Fibroblast of peridontal ligament (primary cell): Measurements from ENCODE around the gene STXBP6.

ENCODE experiments used
- DNase-seq: peaks from one replicate; pipeline ENCODE4 v3.0.0-alpha.2; 2010; ENCODE audit errors: extremely low read depth

Gene STXBP6

GRCh38 chr14:24887623-24888304 is 162.2 kb downstream of the STXBP6 start:
- no peak for DNase-seq

GRCh38 chr14:24885410-24885913 is 164.5 kb downstream of the STXBP6 start:
- DNase-seq, result no peak

DNA sequence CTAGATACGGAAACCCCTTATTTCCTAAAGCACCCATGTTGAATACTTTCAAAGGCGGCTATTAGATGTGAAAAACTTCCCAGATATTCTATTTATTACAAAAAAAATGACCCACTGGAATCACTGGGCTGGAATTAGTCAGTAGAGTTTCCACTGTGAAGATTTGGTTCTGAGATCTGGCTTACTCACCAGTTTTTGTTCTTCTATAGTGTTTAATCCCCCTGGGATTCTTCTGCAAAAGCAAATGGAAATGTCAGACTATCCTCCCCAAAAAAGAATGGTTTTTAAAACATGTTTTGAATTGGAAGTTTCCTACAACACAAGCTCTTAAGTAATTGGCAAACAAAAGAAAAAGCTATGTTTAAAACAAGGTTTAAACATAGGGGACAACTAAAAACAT is 166.4 kb downstream of the STXBP6 start:
- DNase-seq, result peak; percentile 75

DNA sequence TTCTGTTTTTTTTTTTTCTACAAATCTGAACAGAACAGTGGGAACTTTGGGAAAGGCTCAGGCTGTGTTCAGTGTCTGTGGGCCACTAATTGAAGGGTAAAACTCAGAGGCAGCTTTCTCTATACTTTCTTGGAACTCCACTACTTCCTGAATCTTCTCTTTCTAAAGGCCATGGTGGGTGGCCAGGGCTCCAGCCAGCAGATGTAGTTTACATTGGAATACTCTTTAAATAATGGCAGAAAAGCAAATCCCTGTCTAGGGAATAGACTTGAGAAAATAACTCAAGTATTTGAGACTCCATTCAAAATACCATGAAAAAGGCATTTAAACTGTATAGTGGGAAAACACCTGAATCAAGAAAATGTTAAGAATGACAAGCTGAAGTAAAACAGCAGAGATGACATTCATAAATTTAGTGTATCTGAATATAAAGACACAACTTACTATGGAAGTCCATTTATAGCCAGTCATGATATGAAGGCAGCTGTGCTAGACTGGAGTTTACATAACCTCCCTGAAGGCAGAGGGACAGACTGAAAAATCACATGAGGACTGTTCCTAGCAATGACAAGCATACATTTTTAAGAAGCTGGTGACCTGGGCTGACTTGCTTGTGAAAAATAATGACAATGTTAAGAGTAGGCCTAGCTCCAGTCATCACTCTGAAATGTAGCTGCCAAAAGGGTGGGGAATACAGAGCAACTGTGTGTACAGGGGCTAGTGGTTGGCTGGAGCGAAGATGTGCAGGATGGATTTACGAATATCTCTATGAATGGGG is 168.6 kb downstream of the STXBP6 start:
- DNase-seq, result no peak

GRCh38 chr14:24880689-24881088 is 169.3 kb downstream of the STXBP6 start:
- DNase-seq, result peak; percentile 47

GRCh38 chr14:24879661-24880386 is 170.1 kb downstream of the STXBP6 start:
- DNase-seq, result peak; percentile 41

DNA sequence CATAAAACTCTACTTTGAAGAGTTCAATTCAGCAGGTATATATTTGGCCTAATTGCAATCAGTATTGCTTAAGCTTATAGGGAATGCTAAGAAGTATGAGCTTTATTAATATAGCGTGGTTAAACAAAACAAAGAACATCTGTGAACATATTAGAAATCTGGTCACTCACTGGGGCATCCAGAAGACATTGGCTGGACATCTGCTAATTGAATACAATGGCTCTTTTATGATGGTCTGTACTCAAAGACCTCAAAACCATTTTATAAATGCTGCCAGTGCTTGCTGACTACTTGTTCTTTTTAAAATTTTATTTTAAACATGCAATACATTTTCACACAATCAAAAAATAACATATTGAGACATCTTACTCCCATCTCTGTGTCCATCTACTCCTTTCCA is 173.0 kb downstream of the STXBP6 start:
- DNase-seq, result no peak

DNA sequence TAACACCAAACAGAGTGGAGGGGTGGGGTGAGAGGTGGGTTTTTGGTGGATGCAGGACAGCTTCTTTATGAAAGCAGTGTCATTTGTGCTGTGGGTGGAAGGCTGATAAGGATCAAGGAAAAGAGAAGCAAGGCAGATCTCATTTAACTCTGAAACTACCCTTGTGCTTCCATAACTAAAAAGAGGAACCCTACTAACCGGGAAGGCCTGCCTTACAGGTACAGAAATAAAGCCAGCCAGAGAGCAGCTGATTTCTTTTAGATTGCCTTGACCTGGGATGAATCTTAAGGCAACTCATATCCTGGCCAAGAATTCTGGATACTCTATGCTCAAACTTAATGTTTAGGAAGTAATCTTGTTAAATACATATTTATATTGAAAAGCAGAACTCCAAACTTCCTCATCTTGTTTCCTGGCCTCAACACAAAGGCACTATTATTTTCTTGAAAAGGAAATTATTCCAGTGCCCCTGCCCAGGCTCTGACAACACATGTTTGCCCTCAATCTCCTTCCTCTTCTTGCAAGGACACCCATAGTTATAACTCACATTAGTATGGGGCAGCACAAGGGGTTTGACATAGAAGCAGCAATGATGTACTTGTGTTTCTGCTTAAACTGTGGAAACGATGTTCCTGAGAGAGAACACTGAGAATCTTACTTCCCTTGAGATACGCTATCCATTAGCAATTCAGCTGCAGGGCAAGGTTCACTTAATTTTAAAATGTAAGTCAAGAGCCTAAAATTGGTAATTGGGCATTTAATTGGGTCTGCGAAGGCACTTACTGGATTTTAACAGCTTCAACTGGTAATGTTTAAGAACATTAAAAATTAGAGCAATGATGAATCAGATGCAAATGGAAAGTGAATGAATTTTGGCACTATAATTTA is 173.7 kb downstream of the STXBP6 start:
- no peak for DNase-seq

GRCh38 chr14:24875203-24875838 is 174.6 kb downstream of the STXBP6 start:
- DNase-seq, result peak; percentile 45

GRCh38 chr14:24874514-24875202 is 175.3 kb downstream of the STXBP6 start:
- DNase-seq, result no peak

DNA sequence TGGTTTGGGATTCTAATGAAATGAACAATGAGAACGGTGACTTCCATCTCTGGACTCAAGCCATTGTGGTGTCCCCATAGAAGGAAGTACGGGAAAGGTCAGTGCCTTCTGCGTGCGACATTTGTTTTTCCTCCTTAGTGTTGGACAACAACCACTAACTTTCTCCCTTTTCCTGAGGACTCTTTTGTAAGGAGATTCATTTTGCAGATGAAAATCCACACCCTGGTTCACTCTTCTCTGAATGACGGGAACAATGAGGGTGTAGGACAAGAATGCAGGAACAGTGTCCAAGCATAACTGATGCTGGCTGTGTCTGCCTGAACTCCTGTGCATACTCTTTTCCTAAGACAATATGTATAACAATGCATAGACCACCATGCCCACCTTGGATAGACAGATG is 176.4 kb downstream of the STXBP6 start:
- DNase-seq, result no peak

DNA sequence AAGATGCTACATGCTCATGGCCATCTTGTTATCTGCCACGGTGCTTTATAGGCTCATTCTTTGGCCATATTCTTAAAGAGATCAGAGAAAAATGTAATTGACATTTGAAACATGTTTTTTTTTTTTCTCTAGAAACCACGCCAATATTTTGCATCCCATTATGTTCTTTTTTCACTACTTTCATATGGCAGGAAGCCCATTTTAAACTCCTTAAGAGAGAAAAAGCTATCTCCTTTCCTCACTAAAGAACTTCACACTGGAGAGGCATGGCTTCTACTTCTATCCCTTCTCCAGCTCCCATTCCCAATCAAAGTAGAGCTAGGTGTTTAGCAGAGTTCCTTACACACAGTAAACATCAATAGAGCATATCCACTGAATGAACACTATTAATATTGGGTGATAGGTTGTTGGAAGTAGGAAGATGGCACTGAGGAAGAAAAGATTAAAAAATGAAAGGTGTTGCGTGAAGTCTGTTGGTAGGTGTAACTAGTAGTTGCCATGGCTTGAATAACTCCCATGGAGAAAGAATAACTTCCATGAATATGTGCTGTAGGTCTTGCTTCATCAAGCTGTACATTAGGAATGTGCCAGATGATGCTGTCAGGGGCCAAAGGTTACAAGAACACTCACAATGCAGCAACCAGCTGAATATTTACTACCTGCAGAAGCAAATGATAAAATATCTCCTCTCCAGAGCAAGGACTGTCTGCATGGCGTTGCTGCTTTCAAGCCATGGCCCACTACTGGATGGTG is 178.8 kb downstream of the STXBP6 start:
- no peak for DNase-seq

DNA sequence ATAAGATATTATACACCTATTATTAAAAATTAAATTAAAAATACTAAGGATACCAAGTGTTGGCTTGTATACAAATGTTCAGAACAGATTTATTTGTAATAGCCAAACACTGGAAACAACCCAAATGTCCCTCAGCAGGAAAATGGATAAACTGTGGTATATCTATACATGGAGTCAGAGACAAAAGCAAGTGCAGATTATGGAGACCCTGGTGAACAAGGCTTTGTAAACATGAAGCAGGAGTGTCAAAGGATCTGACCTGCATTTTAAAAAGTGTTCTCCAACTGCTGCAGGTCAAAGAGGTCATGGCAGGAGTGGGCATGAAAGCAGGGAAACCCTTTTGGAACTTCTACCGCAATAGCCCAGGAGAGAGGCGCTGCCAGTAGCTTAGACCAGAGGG is 181.6 kb downstream of the STXBP6 start:
- no peak for DNase-seq

DNA sequence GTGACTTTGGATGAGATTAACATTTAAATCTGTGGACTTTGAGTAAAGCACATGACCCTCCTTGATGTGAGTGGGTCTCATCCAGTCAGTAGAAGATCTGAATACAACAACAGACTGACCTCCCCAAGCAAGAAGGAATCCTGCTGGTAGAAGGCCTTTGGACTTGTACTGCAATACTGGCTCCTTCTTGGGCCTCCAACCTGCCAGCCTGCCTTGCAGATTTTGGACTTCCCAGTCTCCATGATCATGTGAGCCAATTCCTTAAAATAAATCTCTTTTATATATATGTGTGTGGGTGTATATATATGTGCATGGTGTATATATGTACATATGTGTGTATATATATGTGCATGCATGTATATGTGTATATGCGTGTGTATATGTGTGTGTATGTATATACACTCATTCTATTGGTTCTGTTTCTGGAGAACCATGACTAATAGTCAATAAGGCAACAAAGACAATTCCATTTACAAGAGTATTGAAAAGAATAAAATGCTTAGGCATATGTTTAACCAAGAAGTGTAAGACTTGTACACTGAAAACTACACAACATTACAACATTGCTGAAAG is 183.8 kb downstream of the STXBP6 start:
- DNase-seq, result no peak

- no peak for DNase-seq
Observed at GRCh38 chr14:24863968-24864684, 185.8 kb downstream of the STXBP6 start.

- DNase-seq, result peak; percentile 28
Observed at GRCh38 chr14:24861083-24861630, 188.8 kb downstream of the STXBP6 start.

DNA sequence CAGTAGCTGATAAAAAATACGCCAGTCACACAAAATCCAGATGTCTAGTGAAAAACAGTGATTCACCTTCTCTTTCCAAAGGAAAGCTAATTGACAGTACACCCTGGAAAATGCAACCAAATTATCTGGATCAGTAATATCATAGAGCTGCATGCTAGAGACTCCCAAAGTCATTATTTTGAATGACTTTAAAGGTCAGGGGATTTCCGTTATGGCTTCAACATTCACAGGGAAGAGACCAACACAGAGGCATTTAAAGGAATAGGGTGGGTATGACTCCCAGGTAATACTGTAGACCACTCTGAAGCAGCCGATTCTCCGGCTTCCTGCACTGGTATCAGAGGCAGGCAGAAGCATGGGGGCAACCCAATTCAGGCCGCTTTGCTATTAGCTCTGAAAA is 190.4 kb downstream of the STXBP6 start:
- no peak for DNase-seq

- no peak for DNase-seq
Observed at GRCh38 chr14:24858684-24859083, 191.3 kb downstream of the STXBP6 start.
